NCI-H226 (cell line): Measurements from ENCODE around the gene ALPL.

Experiments used
- DNase-seq: peaks from one replicate; pipeline ENCODE4 v3.0.0-alpha.2; 2015

ALPL gene

GRCh38 chr1:21532496-21532895, 23.3 kb downstream of the ALPL start:
- no peak for DNase-seq

- no peak for DNase-seq
Observed at GRCh38 chr1:21532992-21533534, 23.8 kb downstream of the ALPL start.

- no peak for DNase-seq
Observed at GRCh38 chr1:21534146-21534545, 24.9 kb downstream of the ALPL start.

GRCh38 chr1:21534674-21535378, 25.6 kb downstream of the ALPL start:
- peak; percentile 48 for DNase-seq

- no peak for DNase-seq
Observed at GRCh38 chr1:21536218-21536617, 27.0 kb downstream of the ALPL start.

GRCh38 chr1:21537511-21537931, 28.3 kb downstream of the ALPL start:
- DNase-seq = no peak

GRCh38 chr1:21537932-21538630, 28.9 kb downstream of the ALPL start:
- no peak for DNase-seq

- no peak for DNase-seq
Observed at GRCh38 chr1:21539933-21540332, 30.7 kb downstream of the ALPL start.

- no peak for DNase-seq
Observed at GRCh38 chr1:21541329-21541728, 32.1 kb downstream of the ALPL start.

GRCh38 chr1:21541835-21542234, 32.6 kb downstream of the ALPL start:
- peak; percentile 40 for DNase-seq

- DNase-seq = no peak
Observed at GRCh38 chr1:21543598-21543997, 34.4 kb downstream of the ALPL start.

GRCh38 chr1:21544095-21544494, 34.9 kb downstream of the ALPL start:
- no peak for DNase-seq

GRCh38 chr1:21546122-21546825, 37.1 kb downstream of the ALPL start:
- DNase-seq = no peak

GRCh38 chr1:21547876-21548275, 38.7 kb downstream of the ALPL start:
- DNase-seq = no peak

- no peak for DNase-seq
Observed at GRCh38 chr1:21550097-21550496, 40.9 kb downstream of the ALPL start.

GRCh38 chr1:21550866-21551475, 41.7 kb downstream of the ALPL start:
- DNase-seq = no peak

GRCh38 chr1:21552715-21553114, 43.5 kb downstream of the ALPL start:
- DNase-seq = peak; percentile 38

GRCh38 chr1:21553116-21553926, 44.1 kb downstream of the ALPL start:
- DNase-seq = peak; percentile 22

GRCh38 chr1:21559788-21560567, 50.8 kb downstream of the ALPL start:
- DNase-seq = no peak

- no peak for DNase-seq
Observed at GRCh38 chr1:21560916-21561638, 51.9 kb downstream of the ALPL start.

- DNase-seq = no peak
Observed at GRCh38 chr1:21562896-21563295, 53.7 kb downstream of the ALPL start.
